ENCODE data around the gene PLEKHA3.
"Not testable (repeated sequence)": the region's sequence is repeated elsewhere in the genome, so short reads cannot be mapped to it uniquely, and the experiment has no call there.

DNA sequence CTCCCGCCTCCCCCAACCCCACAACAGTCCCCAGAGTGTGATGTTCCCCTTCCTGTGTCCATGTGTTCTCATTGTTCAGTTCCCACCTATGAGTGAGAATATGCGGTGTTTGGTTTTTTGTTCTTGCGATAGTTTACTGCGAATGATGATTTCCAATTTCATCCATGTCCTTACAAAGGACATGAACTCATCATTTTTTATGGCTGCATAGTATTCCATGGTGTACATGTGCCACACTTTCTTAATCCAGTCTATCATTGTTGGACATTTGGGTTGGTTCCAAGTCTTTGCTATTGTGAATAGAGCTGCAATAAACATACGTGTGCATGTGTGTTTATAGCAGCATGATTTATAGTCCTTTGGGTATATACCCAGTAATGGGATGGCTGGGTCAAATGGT, 44.8 kb downstream of the PLEKHA3 start:
- TF ChIP-seq, protein P1, sequence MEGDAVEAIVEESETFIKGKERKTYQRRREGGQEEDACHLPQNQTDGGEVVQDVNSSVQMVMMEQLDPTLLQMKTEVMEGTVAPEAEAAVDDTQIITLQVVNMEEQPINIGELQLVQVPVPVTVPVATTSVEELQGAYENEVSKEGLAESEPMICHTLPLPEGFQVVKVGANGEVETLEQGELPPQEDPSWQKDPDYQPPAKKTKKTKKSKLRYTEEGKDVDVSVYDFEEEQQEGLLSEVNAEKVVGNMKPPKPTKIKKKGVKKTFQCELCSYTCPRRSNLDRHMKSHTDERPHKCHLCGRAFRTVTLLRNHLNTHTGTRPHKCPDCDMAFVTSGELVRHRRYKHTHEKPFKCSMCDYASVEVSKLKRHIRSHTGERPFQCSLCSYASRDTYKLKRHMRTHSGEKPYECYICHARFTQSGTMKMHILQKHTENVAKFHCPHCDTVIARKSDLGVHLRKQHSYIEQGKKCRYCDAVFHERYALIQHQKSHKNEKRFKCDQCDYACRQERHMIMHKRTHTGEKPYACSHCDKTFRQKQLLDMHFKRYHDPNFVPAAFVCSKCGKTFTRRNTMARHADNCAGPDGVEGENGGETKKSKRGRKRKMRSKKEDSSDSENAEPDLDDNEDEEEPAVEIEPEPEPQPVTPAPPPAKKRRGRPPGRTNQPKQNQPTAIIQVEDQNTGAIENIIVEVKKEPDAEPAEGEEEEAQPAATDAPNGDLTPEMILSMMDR (conservative IDR thresholded peaks at IDR 0.05 in 1 of 2, IDR thresholded peaks at IDR 0.05 in 1 of 2; ENCODE audit: low read depth in 1 of 2, low read length in 2 of 2), result not testable (repeated sequence)
- not testable (repeated sequence) for TF ChIP-seq EZH2 (IDR thresholded peaks at IDR 0.05; ENCODE audit: low read length, missing control alignments)
